Esophagus (tissue), 2 donors: ENCODE data around the gene ABCA6. TPM values are rescaled to one million over a fixed set of nuclear protein-coding genes. Genes with fewer than 3 reads are reported as not detected.

ENCODE experiments used
- H3K27ac ChIP-seq, 2 donors: one replicate each; pipeline ENCODE4 v1.5.1; 2013; ENCODE audit warnings: low read depth in 2 of 2, mild to moderate bottlenecking in 2 of 2, inconsistent platforms in 1 of 2, low read length in 1 of 2, moderate library complexity in 1 of 2
- H3K27me3 ChIP-seq, 2 donors: one replicate each; pipeline ENCODE4 v1.6.1; 2013; ENCODE audit warnings: low read length in 2 of 2, control low read depth in 1 of 2, mild to moderate bottlenecking in 1 of 2; ENCODE audit not compliant: insufficient read depth in 2 of 2, control insufficient read depth in 1 of 2
- H3K36me3 ChIP-seq, 2 donors: one replicate each; pipeline ENCODE4 v1.6.1; 2013; ENCODE audit warnings: low read length in 1 of 2; ENCODE audit not compliant: control insufficient read depth in 2 of 2, insufficient read depth in 2 of 2
- H3K4me1 ChIP-seq, 2 donors: one replicate each; pipeline ENCODE4 v1.6.1; 2013; ENCODE audit warnings: low read length in 1 of 2; ENCODE audit not compliant: control insufficient read depth in 2 of 2, insufficient read depth in 2 of 2
- H3K4me3 ChIP-seq, 2 donors: one replicate each; pipeline ENCODE4 v1.5.1; 2013; ENCODE audit warnings: low read length in 2 of 2, mild to moderate bottlenecking in 2 of 2, low read depth in 1 of 2, moderate library complexity in 1 of 2
- H3K9me3 ChIP-seq, 2 donors: one replicate each; pipeline ENCODE4 v1.6.1; 2013; ENCODE audit warnings: mild to moderate bottlenecking in 2 of 2, low read depth in 1 of 2, low read length in 1 of 2, moderate library complexity in 1 of 2; ENCODE audit not compliant: control insufficient read depth in 2 of 2, insufficient read depth in 1 of 2
- WGBS, 2 donors: extraction: QIAGEN DNeasy Blood & Tissue Kit; methylation state at CpG; one replicate each; pipeline ENCODE4 v1.1.7; 2013; 5-methylcytosine and 5-hydroxymethylcytosine counted together
- polyA plus RNA-seq, 2 donors: library from polyadenylated mRNA; stranded (reverse); fragments of 200-250 nt; gene quantifications; one replicate each; pipeline ENCODE4 v1.2.3, GENCODE V29; 2013
- donor health status: healthy with polysubstance abuse.
- donor health status: Bipolar disorder and iron deficiency.

Gene ABCA6
- polyA plus RNA-seq, 2 donors, result 2.9 to 4.1 TPM

DNA sequence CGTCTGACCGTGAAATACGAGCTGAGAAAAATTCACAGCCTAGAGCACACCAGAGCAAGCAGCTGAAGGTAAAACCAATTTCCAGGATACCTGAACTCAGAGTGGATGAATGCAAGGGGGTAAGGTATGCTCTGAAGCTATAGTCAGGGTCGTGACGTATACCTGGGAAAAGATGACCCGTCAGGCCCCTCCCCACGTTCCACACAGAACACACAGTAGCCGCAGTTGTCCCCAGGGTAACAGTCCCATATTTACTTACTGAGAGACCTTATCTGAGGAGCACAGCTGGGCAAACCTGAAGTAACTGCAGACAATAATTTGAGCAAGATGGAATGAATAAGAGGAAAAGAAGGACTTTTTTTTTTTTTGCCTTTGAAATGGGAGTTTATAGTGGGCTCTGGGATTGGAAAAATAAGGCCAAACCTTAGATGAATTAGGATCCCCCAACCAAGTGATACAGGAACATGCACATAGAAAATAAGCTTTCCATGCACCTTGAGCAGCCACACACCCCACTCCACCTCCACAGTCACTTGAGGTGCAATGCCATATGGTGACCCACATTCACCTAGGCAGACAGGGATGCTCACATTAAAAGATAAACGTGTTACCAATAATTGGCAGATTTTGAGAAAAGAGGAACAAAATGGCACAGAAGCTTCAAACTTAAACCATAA lies 38.0 kb downstream of the ABCA6 start:
- 83 to 87% methylated on average over 9 of the region's 9 CpGs for WGBS, 2 donors
- Histone ChIP-seq H3K27me3 (no peaks in the 10 kb centered on the region), H3K9me3 (no peaks in the 10 kb centered on the region), H3K4me3 (no peak overlapping the region), H3K36me3 (peaks cover 0 to 2% of the 10 kb centered on the region in 2 donors), H3K4me1 (no peaks in the 10 kb centered on the region), H3K27ac (no peak overlapping the region)

DNA sequence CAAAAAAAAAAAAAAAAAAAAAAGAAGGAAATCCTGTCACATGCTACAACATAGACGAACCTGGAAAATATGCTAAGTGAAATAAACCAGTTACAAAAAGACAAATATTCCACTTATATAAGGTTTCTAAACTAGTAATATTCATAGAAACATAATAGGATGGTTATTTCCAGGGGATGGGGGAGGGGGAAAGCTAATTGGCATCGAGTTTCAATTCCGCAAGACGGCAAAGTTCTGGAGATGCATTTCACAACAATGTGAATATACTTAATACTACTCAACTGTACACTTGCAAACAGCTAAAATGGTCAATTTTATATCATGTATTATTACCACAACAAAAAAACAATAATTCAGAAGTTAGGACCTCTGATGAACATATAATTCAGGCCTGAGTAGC lies 43.1 kb downstream of the ABCA6 start:
- Histone ChIP-seq H3K27me3 (no peaks in the 10 kb centered on the region), H3K36me3 (peaks cover 0 to 2% of the 10 kb centered on the region in 2 donors), H3K27ac (no peak overlapping the region), H3K9me3 (no peaks in the 10 kb centered on the region), H3K4me3 (no peak overlapping the region), H3K4me1 (no peaks in the 10 kb centered on the region)
- 90 to 91% methylated on average over 4 of the region's 4 CpGs for WGBS, 2 donors

DNA sequence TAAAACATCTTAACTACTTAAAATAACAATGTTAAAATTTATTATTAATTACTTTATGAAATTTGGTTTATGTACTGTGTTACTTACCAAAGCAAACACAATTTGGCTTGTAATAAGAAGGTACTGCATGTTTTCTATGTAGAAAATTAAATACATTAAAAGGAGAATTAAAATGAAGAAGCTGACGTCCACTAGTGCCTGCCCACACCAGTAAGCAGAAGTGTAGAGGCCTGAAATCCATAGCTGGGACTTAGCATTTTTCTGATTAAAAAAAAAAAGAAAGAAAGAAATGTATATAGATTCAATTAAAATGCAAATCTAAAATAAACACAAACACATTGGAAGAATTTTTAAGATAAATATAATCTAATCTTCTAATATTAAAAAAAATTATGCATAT lies 45.2 kb downstream of the ABCA6 start:
- WGBS, 2 donors, result 72 to 80% methylated on average over 1 of the region's 1 CpG

DNA sequence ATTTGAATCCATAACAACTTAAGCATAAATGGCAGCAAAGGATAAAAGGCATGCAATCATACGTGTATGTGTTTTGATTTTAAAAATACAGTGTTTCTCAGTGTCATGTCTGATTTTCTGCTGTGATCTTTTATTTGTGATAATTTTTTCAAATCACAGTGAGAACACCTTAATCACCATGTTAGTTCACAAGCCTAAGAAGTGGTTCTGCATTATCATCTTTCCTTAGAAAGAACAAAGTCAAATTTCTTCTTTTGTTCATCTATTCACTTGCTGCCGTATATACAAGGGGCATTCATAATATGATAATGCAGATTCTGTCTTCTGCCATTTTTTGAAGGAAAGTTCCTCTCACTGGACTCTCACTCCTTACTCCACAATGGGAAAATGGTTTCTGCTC lies 47.7 kb downstream of the ABCA6 start:
- Histone ChIP-seq H3K27me3 (no peaks in the 10 kb centered on the region), H3K27ac (no peak overlapping the region), H3K4me1 (no peaks in the 10 kb centered on the region), H3K4me3 (no peak overlapping the region), H3K9me3 (no peaks in the 10 kb centered on the region), H3K36me3 (no peaks in the 10 kb centered on the region)
- 93 to 96% methylated on average over 2 of the region's 2 CpGs for WGBS, 2 donors

More for the DNA sequence above, 45.2 kb downstream of the ABCA6 start:
- H3K9me3 ChIP-seq, result no peaks in the 10 kb centered on the region
- H3K4me3 ChIP-seq, result no peak overlapping the region
- no peaks in the 10 kb centered on the region for H3K4me1 ChIP-seq
- H3K27me3 ChIP-seq, result no peaks in the 10 kb centered on the region
- H3K36me3 ChIP-seq, result no peaks in the 10 kb centered on the region
- H3K27ac ChIP-seq, result no peak overlapping the region

DNA sequence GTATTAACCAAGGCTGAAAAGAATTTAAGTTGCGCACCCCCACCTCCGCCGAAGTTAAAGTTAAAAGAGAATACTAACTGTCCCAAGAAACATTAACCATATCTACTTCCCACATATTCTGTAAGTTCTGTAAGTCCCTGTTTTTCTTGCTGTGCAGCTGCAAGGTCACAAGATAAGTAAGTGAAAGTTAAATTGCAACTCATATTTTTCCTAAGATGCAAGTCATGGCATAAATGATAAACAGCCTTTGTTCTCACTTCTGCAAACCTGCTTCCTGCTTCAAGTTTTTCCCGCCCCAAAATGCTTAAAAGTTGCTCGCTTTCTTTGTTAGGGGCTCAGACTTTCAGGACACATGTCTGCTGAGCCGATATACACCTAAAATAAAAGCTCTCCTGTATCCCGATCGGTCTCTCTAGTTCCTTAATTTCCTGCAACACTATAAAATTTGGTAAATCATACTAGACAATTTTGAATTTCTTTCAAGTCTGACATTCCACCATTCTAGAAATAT lies 48.4 kb downstream of the ABCA6 start:
- Histone ChIP-seq H3K36me3 (no peaks in the 10 kb centered on the region), H3K27ac (no peak overlapping the region), H3K4me3 (no peak overlapping the region), H3K4me1 (no peaks in the 10 kb centered on the region), H3K9me3 (no peaks in the 10 kb centered on the region), H3K27me3 (no peaks in the 10 kb centered on the region)
- 50 to 67% methylated on average over 8 of the region's 8 CpGs for WGBS, 2 donors

DNA sequence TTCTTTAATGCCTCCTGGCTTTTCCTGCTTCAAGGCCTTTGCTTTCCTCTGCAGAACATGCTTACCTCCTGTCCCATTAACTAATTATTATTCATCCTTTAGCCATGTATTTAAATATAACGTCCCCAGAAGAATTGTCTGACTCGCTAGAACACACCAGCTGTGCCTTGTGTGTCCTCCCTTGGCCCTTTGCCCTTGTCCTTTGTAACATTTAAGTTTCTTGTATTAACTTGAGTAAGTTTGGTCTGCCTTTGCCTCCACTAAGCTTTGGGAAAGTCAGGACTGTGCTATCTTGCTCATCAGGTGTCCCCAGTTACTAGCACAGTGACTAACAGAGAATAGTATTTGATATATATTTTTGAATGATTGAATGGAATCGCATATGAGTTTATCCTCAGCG lies 51.3 kb downstream of the ABCA6 start:
- Histone ChIP-seq H3K27me3 (no peaks in the 10 kb centered on the region), H3K4me1 (no peaks in the 10 kb centered on the region), H3K9me3 (no peaks in the 10 kb centered on the region), H3K4me3 (no peak overlapping the region), H3K36me3 (no peaks in the 10 kb centered on the region), H3K27ac (no peak overlapping the region)
- WGBS, 2 donors, result 64% methylated on average over 4 of the region's 4 CpGs

DNA sequence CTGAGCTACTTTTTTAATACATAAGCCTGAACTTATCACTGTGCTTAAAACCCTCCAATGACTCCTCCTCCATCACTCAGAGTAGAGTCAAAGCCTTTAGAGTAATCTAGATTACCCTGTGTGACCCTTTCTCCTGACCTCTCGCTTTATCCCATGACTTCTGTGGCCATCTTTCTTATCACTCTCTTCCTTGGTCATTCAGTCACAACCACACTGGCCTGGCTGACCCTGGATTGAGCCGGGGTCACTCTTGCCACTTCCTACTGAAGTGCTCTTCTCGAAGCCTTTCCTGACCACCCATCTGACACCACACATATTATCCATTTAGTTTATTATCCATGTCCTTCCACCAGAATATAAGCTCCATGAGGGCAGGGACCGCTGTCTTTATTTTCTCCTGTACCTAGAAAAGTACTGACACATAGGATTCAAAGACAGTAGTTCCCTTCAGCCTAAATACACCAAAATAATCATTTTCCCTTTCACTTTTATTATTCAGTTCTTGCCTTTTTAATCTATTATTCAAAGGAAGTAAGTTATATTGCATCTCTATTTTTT lies 53.0 kb downstream of the ABCA6 start:
- H3K4me1 ChIP-seq, result no peaks in the 10 kb centered on the region
- no peaks in the 10 kb centered on the region for H3K27me3 ChIP-seq
- no peaks in the 10 kb centered on the region for H3K9me3 ChIP-seq
- no peak overlapping the region for H3K27ac ChIP-seq
- H3K4me3 ChIP-seq, result no peak overlapping the region
- 80% methylated on average over 4 of the region's 4 CpGs for WGBS, 2 donors
- no peaks in the 10 kb centered on the region for H3K36me3 ChIP-seq

DNA sequence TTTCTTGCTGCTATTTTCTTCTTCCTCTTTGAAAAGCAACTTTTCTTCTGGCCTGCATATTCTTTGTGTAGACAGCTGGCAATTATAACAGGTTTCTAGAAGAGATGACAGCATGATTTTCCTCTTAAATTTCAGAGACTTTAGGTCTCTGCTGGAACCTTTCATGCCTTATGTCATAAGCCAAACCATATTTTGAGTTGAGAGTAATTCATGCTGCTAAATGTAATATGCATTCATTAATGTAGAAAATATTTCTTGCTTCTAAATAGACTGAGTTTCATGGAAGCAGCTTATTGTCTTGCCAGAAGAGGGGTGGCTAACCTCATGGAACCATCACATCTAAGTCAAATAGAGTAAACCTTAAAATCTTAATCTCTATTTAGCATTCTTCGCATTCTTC lies 55.1 kb downstream of the ABCA6 start:
- no peak overlapping the region for H3K4me3 ChIP-seq
- H3K27ac ChIP-seq, result no peak overlapping the region
- peaks cover 0 to 3% of the 10 kb centered on the region in 2 donors for H3K36me3 ChIP-seq
- H3K9me3 ChIP-seq, result peaks cover 2 to 3% of the 10 kb centered on the region in 2 donors
- WGBS, 2 donors, result 89 to 94% methylated on average over 1 of the region's 1 CpG
- no peaks in the 10 kb centered on the region for H3K27me3 ChIP-seq
- H3K4me1 ChIP-seq, result no peaks in the 10 kb centered on the region

DNA sequence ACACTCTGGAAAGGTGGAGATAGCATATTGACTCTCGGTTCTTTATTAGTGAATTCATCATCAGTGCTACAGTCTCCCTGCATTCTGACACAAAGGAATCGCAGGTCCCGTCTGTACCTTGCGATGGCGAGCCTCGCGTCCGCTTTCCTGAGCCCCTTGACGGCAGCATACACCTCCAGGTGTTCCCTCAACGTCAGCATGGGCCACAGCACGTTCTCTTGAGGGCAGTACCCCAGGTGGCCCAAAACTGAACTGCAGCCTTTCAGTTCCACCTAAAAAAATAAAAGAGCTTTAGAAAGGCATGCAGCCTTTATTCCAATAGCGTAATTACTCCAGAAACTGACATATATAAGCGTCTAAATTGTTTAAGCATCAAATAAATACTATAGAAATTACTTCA lies 56.8 kb downstream of the ABCA6 start:
- H3K4me1 ChIP-seq, result no peaks in the 10 kb centered on the region
- WGBS, 2 donors, result 66 to 71% methylated on average over 13 of the region's 13 CpGs
- H3K36me3 ChIP-seq, result peaks cover 0 to 3% of the 10 kb centered on the region in 2 donors
- peaks cover 2 to 3% of the 10 kb centered on the region in 2 donors for H3K9me3 ChIP-seq
- no peaks in the 10 kb centered on the region for H3K27me3 ChIP-seq
- no peak overlapping the region for H3K27ac ChIP-seq
- no peak overlapping the region for H3K4me3 ChIP-seq

DNA sequence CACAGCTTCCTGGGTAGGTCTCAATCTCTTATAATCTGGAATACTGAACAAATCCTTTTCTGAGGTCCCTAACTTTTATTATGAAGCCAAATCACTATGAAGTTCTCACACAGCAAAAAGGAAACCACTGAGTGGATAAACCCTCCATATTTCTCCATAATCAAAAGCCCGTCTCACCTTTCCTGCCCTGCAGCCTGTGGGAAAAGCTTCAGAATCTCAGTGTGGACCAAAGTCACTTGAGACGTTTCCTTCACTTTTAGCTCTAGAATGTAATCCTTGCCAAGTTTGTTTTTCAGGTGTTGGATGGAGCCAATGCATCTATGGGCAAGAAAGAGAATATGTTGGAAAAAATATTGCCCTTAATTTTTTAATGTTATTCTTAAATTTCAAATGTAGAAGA lies 59.0 kb downstream of the ABCA6 start:
- H3K27me3 ChIP-seq, result no peaks in the 10 kb centered on the region
- H3K27ac ChIP-seq, result no peak overlapping the region
- 93 to 95% methylated on average over 2 of the region's 2 CpGs for WGBS, 2 donors
- H3K36me3 ChIP-seq, result peaks cover 0 to 3% of the 10 kb centered on the region in 2 donors
- H3K4me1 ChIP-seq, result no peaks in the 10 kb centered on the region
- peaks cover 2 to 3% of the 10 kb centered on the region in 2 donors for H3K9me3 ChIP-seq
- H3K4me3 ChIP-seq, result no peak overlapping the region
